Lung (tissue), 12 donors: ENCODE data around the gene TOM1. TPM values are rescaled to one million over a fixed set of nuclear protein-coding genes. Genes with fewer than 3 reads are reported as not detected.
A peak's percentile ranks its signal among the peaks of the same experiment; 100 is the strongest.
"Not testable (repeated sequence)": the region's sequence is repeated elsewhere in the genome, so short reads cannot be mapped to it uniquely, and the experiment has no call there.

Experiments
- ATAC-seq: fragments of 200-7000 bp; cut with Tn5 transposase; one replicate; pipeline ENCODE4 v1.9.1; 2020; ENCODE audit warnings: moderate number of reproducible peaks; ENCODE audit not compliant: insufficient read depth, low FRiP score
- DNase-seq, 3 donors: peaks; one replicate each; pipeline ENCODE4 v3.0.0-alpha.2; 2013 to 2017
- H3K27ac ChIP-seq, 2 donors: one replicate each; pipeline ENCODE4 v1.5.1; 2013; ENCODE audit warnings: mild to moderate bottlenecking in 2 of 2, moderate library complexity in 2 of 2, control low read depth in 1 of 2, inconsistent platforms in 1 of 2, low read depth in 1 of 2, low read length in 1 of 2
- H3K27me3 ChIP-seq, 3 donors: one replicate each; pipeline ENCODE4 v1.5.1; 2013; ENCODE audit warnings: low read length in 2 of 3; ENCODE audit not compliant: control insufficient read depth in 3 of 3, insufficient read depth in 3 of 3
- H3K36me3 ChIP-seq, 4 donors: one replicate each; pipeline ENCODE4 v1.5.1; 2013; ENCODE audit warnings: low read length in 4 of 4, mild to moderate bottlenecking in 1 of 4, moderate library complexity in 1 of 4; ENCODE audit not compliant: control insufficient read depth in 4 of 4, insufficient read depth in 4 of 4
- H3K4me1 ChIP-seq, 5 donors: one replicate each; pipeline ENCODE4 v1.5.1; 2013; ENCODE audit warnings: low read length in 5 of 5, mild to moderate bottlenecking in 2 of 5, moderate library complexity in 1 of 5; ENCODE audit not compliant: control insufficient read depth in 5 of 5, insufficient read depth in 5 of 5
- H3K4me3 ChIP-seq: one replicate; pipeline ENCODE4 v1.5.1; 2013; ENCODE audit warnings: mild to moderate bottlenecking, control low read depth, moderate library complexity
- H3K9ac ChIP-seq, 2 donors: one replicate each; pipeline ENCODE4 v1.5.1; 2013; ENCODE audit warnings: low read length in 2 of 2, control low read depth in 1 of 2; ENCODE audit not compliant: insufficient read depth in 1 of 2
- H3K9me3 ChIP-seq, 4 donors: one replicate each; pipeline ENCODE4 v1.5.1; 2013; ENCODE audit warnings: low read length in 3 of 4, mild to moderate bottlenecking in 1 of 4, moderate library complexity in 1 of 4; ENCODE audit not compliant: control insufficient read depth in 4 of 4, insufficient read depth in 3 of 4
- CTCF ChIP-seq: IDR thresholded peaks from 2 replicates; pipeline ENCODE4 v1.5.1; 2012; ENCODE audit warnings: mild to moderate bottlenecking; ENCODE audit errors: control extremely low read depth, extremely low read depth
- WGBS, 2 donors: extraction: QIAGEN DNeasy Blood & Tissue Kit; methylation state at CpG; one replicate each; pipeline ENCODE4 v1.1.7; 2013; 5-methylcytosine and 5-hydroxymethylcytosine counted together
- polyA plus RNA-seq, 2 donors: library from polyadenylated mRNA; stranded (reverse); fragments of 200-250 nt; gene quantifications; one replicate each; pipeline ENCODE4 v1.2.1, GENCODE V29; 2013
- total RNA-seq, 2 donors: library from RNA; depleted of rRNA in 1 of 2; stranded (reverse); fragments of >200 nt in 1 of 2; gene quantifications; one replicate each; pipeline ENCODE4 v1.2.1, GENCODE V29; 2014 to 2021
- donor health status: control.
- donor health status: control.
- donor health status: Bipolar disorder and iron deficiency.
- donor health status: healthy.
- donor health status: DM: yes; HTN: yes; CAD: no.

The TOM1 gene
- total and polyA plus RNA-seq, 4 donors, result 53.4 to 131 (median 72.6) TPM

GRCh38 chr22:35359380-35360065 is 59.8 kb downstream of the TOM1 start:
- H3K27me3 ChIP-seq, result no peaks in the 10 kb centered on the region
- no peaks in the 10 kb centered on the region for H3K36me3 ChIP-seq
- ATAC-seq (no peak), DNase-seq (no peak)
- H3K9me3 ChIP-seq, result no peaks in the 10 kb centered on the region
- no peak overlapping the region for H3K9ac ChIP-seq
- H3K4me3 ChIP-seq, result no peak overlapping the region
- no peak for TF ChIP-seq CTCF
- WGBS, 2 donors, result 91 to 93% methylated on average over 9 of the region's 9 CpGs
- no peaks in the 10 kb centered on the region for H3K4me1 ChIP-seq
- no peak overlapping the region for H3K27ac ChIP-seq

DNA sequence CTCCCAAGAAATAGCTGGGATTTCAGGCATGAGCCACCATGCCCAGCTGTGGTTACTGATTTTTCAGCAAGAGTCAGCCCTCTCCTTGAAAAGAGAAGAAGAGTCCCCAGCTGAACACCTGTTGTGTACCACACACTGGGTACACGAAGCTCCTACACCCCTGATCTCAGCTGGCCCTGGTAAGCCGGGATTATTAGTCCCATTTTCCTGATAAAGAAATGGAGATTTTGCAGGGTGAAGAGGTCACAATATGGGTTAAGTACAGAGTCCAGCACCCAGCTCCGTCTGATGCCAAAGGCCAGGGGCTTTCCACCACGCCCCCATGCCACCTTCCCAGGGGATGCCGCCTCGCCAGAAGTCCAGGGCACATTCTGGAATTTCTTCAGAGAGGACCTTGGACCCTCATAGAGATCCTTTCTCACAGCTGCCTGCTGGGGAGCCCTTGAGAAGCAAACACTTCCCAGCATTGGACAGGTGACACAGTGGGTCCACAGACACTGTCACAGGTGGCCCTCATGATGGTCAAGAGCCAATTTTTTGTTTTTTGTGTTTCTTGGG is 61.4 kb downstream of the TOM1 start:
- no peak for ATAC-seq
- Histone ChIP-seq H3K4me3 (no peak overlapping the region), H3K9ac (no peak overlapping the region), H3K9me3 (no peaks in the 10 kb centered on the region), H3K4me1 (no peaks in the 10 kb centered on the region), H3K36me3 (no peaks in the 10 kb centered on the region), H3K27ac (no peak overlapping the region), H3K27me3 (no peaks in the 10 kb centered on the region)
- TF ChIP-seq CTCF, result no peak
- 73 to 86% methylated on average over 6 of the region's 6 CpGs for WGBS, 2 donors
- no peak for DNase-seq

- Histone ChIP-seq H3K9me3 (no peaks in the 10 kb centered on the region), H3K9ac (no peak overlapping the region), H3K27me3 (no peaks in the 10 kb centered on the region), H3K4me1 (peaks cover 0 to 6% (median 0%) of the 10 kb centered on the region in 5 donors), H3K36me3 (no peaks in the 10 kb centered on the region), H3K4me3 (no peak overlapping the region), H3K27ac (no peak overlapping the region)
- ATAC-seq, result no peak
- 90 to 93% methylated on average over 11 of the region's 11 CpGs for WGBS, 2 donors
- no peak for DNase-seq
- no peak for TF ChIP-seq CTCF
These were observed 63.9 kb downstream of the TOM1 start for GRCh38 chr22:35363566-35364086.

DNA sequence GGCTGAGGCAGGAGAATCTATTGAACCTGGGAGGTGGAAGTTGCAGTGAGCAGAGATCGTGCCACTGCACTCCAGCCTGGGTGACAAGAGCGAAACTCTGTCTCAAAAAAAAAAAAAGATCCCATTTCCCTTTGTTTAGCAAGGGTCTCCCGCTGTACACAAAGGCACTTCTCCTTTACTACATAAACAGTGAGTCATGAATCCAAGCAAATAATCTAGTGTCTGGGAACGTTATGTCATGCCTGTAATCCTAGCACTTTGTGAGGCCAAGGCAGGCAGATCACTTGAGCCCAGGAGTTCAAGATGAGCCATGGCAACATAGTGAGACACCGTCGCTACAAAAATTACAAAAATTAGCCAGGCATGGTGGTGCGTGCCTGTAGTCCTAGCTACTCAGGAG is 64.5 kb downstream of the TOM1 start:
- H3K4me1 ChIP-seq, H3K9ac ChIP-seq, ATAC-seq, H3K36me3 ChIP-seq, H3K27me3 ChIP-seq, H3K4me3 ChIP-seq, H3K27ac ChIP-seq, H3K9me3 ChIP-seq: not testable (repeated sequence)
- DNase-seq, result peak in 2 of 3 donors; percentile 32 to 45
- 64 to 67% methylated on average over 7 of the region's 7 CpGs for WGBS, 2 donors
